GM12878 (cell line): Measurements from ENCODE around the gene DCLK2. TPM values are rescaled to one million over a fixed set of nuclear protein-coding genes. Genes with fewer than 3 reads are reported as not detected.

Experiments
- ATAC-seq: fragments of 200-7000 bp; cut with Tn5 transposase; 3 replicates; pipeline ENCODE4 v1.9.1; 2020; ENCODE audit warnings: mild to moderate bottlenecking, moderate library complexity
- BruUV-seq: library from RNA; stranded (reverse); fragments of 400-500 nt; replicated peaks from 2 replicates; lab custom pipeline; 2021; lab: Mats Ljungman, UMichigan
- CTCF ChIA-PET: fragments of 300-600 bp; sonication (Branson Sonifier 250); formaldehyde crosslinking; extraction: SDS; loops from one replicate; lab custom pipeline; 2021; ENCODE audit warnings: inconsistent platforms; lab: Yijun Ruan, JAX
- POLR2A ChIA-PET: fragments of 350-600 bp; formaldehyde crosslinking; extraction: SDS; loops from one replicate; lab custom pipeline; 2021; ENCODE audit warnings: inconsistent platforms; lab: Charles Lee
- RAD21 ChIA-PET: fragments of 300-600 bp; sonication (Branson Sonifier 250); formaldehyde crosslinking; loops from one replicate; lab custom pipeline; 2023; ENCODE audit warnings: antibody characterized with exemption; ENCODE audit not compliant: unreplicated experiment; lab: Charles Lee
- SMC1A ChIA-PET: fragments of 300-600 bp; sonication (Branson Sonifier 250); formaldehyde crosslinking; loops from one replicate; lab custom pipeline; 2023; ENCODE audit not compliant: unreplicated experiment, uncharacterized antibody; lab: Charles Lee
- DNase-seq: peaks from one replicate; pipeline ENCODE4 v3.0.0-alpha.2; 2011; ENCODE audit warnings: low read depth, low spot score
- FAIRE-seq: peaks from 3 replicates; lab custom pipeline; 2011; peaks lifted over from hg19 to GRCh38; lab: Jason Lieb, UNC
- H2AFZ ChIP-seq: 2 replicates; pipeline ENCODE4 v1.6.0; 2011; ENCODE audit warnings: low read depth, low read length, control low read depth; ENCODE audit not compliant: control insufficient read depth
- H3K27ac ChIP-seq: 2 replicates; pipeline ENCODE4 v1.5.1; 2011; ENCODE audit warnings: control low read depth; ENCODE audit not compliant: control insufficient read depth, insufficient read depth
- H3K27me3 ChIP-seq, 2 experiments: replicated peaks in 1 of 2; 2 replicates each; pipeline versions ENCODE4 v1.6.0 to v1.6.1; 2011; ENCODE audit warnings: low read length in 1 of 2; ENCODE audit not compliant: control insufficient read depth in 2 of 2, insufficient read depth in 2 of 2
- H3K36me3 ChIP-seq, 2 experiments: 2 replicates each; pipeline ENCODE4 v1.5.1; 2011; ENCODE audit warnings: low read length in 1 of 2; ENCODE audit not compliant: control insufficient read depth in 2 of 2, insufficient read depth in 2 of 2
- H3K4me1 ChIP-seq: 2 replicates; pipeline ENCODE4 v1.6.1; 2011; ENCODE audit warnings: mild to moderate bottlenecking, low read length, moderate library complexity, mixed read lengths; ENCODE audit not compliant: control insufficient read depth, insufficient read depth
- H3K4me2 ChIP-seq: 2 replicates; pipeline ENCODE4 v1.6.0; 2011; ENCODE audit warnings: control low read depth; ENCODE audit not compliant: control insufficient read depth, insufficient read depth
- H3K4me3 ChIP-seq: fragments of 200-600 bp; sonication (generic); 2 replicates; pipeline ENCODE4 v1.5.1; 2016
- H3K79me2 ChIP-seq: 2 replicates; pipeline ENCODE4 v1.6.0; 2011; ENCODE audit warnings: low read length; ENCODE audit not compliant: control insufficient read depth, insufficient read depth
- H3K9ac ChIP-seq: 2 replicates; pipeline ENCODE4 v1.8.0; 2011; ENCODE audit warnings: low read length, control low read depth, mixed read lengths; ENCODE audit not compliant: control insufficient read depth, insufficient read depth
- H3K9me3 ChIP-seq: replicated peaks from 3 replicates; pipeline ENCODE4 v1.5.1; 2011; ENCODE audit warnings: mild to moderate bottlenecking, low read length; ENCODE audit not compliant: control insufficient read depth, insufficient read depth
- H4K20me1 ChIP-seq: 2 replicates; pipeline ENCODE4 v1.6.0; 2011; ENCODE audit not compliant: control insufficient read depth, insufficient read depth
- CHD2 ChIP-seq: IDR thresholded peaks from 2 replicates; pipeline ENCODE4 v1.6.1; 2011; ENCODE audit warnings: low read depth, low read length, improper control_type of control experiment, borderline replicate concordance
- CHD4 ChIP-seq: fragments of 200-600 bp; sonication (generic); IDR thresholded peaks from 2 replicates; pipeline ENCODE4 v1.6.1; 2016; ENCODE audit warnings: mild to moderate bottlenecking
- IRF3 ChIP-seq: fragments of 450-650 bp; IDR thresholded peaks from 2 replicates; pipeline ENCODE4 v1.6.1; 2014; ENCODE audit warnings: mild to moderate bottlenecking
- NFYA ChIP-seq: IDR thresholded peaks from 2 replicates; pipeline ENCODE4 v1.6.1; 2011; ENCODE audit warnings: low read depth, mild to moderate bottlenecking, low read length, improper control_type of control experiment, borderline replicate concordance
- NR2C2 ChIP-seq: IDR thresholded peaks from 2 replicates; pipeline ENCODE4 v1.6.1; 2011; ENCODE audit warnings: borderline replicate concordance, low read depth; ENCODE audit not compliant: control insufficient read depth, insufficient read length
- RAD21 ChIP-seq: IDR thresholded peaks from 2 replicates; pipeline ENCODE4 v1.6.1; 2011; ENCODE audit warnings: mild to moderate bottlenecking, low read depth, low read length, moderate library complexity; ENCODE audit not compliant: insufficient read depth
- RB1 ChIP-seq: fragments of 450-650 bp; formaldehyde crosslinking; IDR thresholded peaks from 2 replicates; pipeline ENCODE4 v1.6.1; 2017; ENCODE audit warnings: mild to moderate bottlenecking, borderline replicate concordance
- SKIL ChIP-seq: fragments of 450-650 bp; IDR thresholded peaks from 2 replicates; pipeline ENCODE4 v1.6.1; 2017; ENCODE audit warnings: mild to moderate bottlenecking, low read depth, inconsistent platforms; ENCODE audit not compliant: poor library complexity, severe bottlenecking
- WGBS: methylation state at CpG from one replicate; pipeline ENCODE4 v1.1.6; 2016; ENCODE audit warnings: low lambda C conversion rate; ENCODE audit not compliant: insufficient replicate concordance, insufficient coverage; ENCODE audit errors: missing lambda C conversion rate; 5-methylcytosine and 5-hydroxymethylcytosine counted together
- in situ Hi-C: fragments of 300-500 bp; cut with MboI; formaldehyde crosslinking; loops from 9 replicates; pipeline ENCODE4 v1.14.3; 2018; ENCODE audit warnings: mixed read lengths
- intact Hi-C: fragments of 100-400 bp; cut with micrococcal nuclease; formaldehyde crosslinking; loops from one replicate; pipeline ENCODE4 v1.14.2; 2022; ENCODE audit not compliant: unreplicated experiment
- polyA plus RNA-seq, 11 experiments: library from polyadenylated mRNA; depleted of rRNA in 4 of 11; unstranded in 6 of 11; stranded (reverse) in 5 of 11; fragments of >200 nt; fragmentation: Nextera tagmentation in 4 of 11; fragmentation: Illumina TruSeq in 1 of 11; extraction: Ambion mirVana in 4 of 11; extraction: Trizol in 1 of 11; gene quantifications; 1 replicate in 1 of 11; 2 replicates in 10 of 11; pipeline versions ENCODE4 v1.2.1 to v1.2.3, GENCODE V29; 2011 to 2016; ENCODE audit warnings: inconsistent platforms in 2 of 11, missing spikeins in 2 of 11, low read depth in 1 of 11
- total RNA-seq, 4 experiments: library from RNA; depleted of rRNA in 3 of 4; stranded (reverse); fragments of >200 nt in 3 of 4; fragmentation: Illumina TruSeq in 1 of 4; extraction: Trizol in 1 of 4; gene quantifications; 2 replicates each; pipeline versions ENCODE4 v1.2.1 to v1.2.3, GENCODE V29; 2013 to 2021
- TF ChIP-seq, protein P1 (sequence below): fragments of 450-650 bp; formaldehyde crosslinking; IDR thresholded peaks from 2 replicates; pipeline ENCODE4 v1.4.0; 2022; ENCODE audit warnings: mild to moderate bottlenecking, moderate library complexity

Gene DCLK2
- total and polyA plus RNA-seq, 10 of the 15 experiments (the other 5 are each of a cell fraction or from before 2014, with no cell fraction given) = not detected

- ChIA-PET POLR2A (no interaction called here), CTCF (no interaction called here), RAD21 (no interaction called here), SMC1A (no interaction called here)
- in situ Hi-C loops (no loop called here), intact Hi-C loops (no loop called here)
- Histone ChIP-seq H3K4me2 (no peak overlapping the region), H3K27me3 (no peaks in the 10 kb centered on the region), H4K20me1 (no peaks in the 10 kb centered on the region), H2AFZ (no peak overlapping the region), H3K9me3 (no peaks in the 10 kb centered on the region), H3K36me3 (no peaks in the 10 kb centered on the region; a peak in 1 of 4 replicates), H3K4me1 (no peaks in the 10 kb centered on the region), H3K27ac (no peak overlapping the region), H3K9ac (no peak overlapping the region), H3K79me2 (no peaks in the 10 kb centered on the region), H3K4me3 (no peak overlapping the region)
- ATAC-seq (no peak), DNase-seq (no peak), FAIRE-seq (no peak)
- no TSS peak for BruUV-seq
- WGBS = 100% methylated on average over 1 of the region's 1 CpG
- TF ChIP-seq CHD2 (no peak), NFYA (no peak), RB1 (no peak), NR2C2 (no peak), IRF3 (no peak), CHD4 (no peak), RAD21 (no peak), SKIL (no peak)
- TF ChIP-seq, protein P1, sequence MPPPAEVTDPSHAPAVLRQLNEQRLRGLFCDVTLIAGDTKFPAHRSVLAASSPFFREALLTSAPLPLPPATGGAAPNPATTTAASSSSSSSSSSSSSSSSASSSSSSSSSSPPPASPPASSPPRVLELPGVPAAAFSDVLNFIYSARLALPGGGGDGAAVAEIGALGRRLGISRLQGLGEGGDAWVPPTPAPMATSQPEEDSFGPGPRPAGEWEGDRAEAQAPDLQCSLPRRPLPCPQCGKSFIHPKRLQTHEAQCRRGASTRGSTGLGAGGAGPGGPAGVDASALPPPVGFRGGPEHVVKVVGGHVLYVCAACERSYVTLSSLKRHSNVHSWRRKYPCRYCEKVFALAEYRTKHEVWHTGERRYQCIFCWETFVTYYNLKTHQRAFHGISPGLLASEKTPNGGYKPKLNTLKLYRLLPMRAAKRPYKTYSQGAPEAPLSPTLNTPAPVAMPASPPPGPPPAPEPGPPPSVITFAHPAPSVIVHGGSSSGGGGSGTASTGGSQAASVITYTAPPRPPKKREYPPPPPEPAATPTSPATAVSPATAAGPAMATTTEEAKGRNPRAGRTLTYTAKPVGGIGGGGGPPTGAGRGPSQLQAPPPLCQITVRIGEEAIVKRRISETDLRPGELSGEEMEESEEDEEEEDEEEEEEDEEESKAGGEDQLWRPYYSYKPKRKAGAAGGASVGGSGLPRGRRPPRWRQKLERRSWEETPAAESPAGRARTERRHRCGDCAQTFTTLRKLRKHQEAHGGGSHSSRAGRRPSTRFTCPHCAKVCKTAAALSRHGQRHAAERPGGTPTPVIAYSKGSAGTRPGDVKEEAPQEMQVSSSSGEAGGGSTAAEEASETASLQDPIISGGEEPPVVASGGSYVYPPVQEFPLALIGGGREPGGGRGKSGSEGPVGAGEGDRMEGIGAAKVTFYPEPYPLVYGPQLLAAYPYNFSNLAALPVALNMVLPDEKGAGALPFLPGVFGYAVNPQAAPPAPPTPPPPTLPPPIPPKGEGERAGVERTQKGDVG (CRISPR knock-in tag) = no peak
Measured at GRCh38 chr4:150265806-150266205, 187.6 kb downstream of the DCLK2 start.
